Tibial nerve (tissue), 4 donors: ENCODE measurements around the gene MFAP3L.

Experiments used
- EP300 ChIP-seq, 2 donors: sonication (generic); formaldehyde crosslinking; IDR thresholded peaks; one replicate each; pipeline ENCODE4 v1.6.1; 2017; ENCODE audit warnings: antibody characterized with exemption in 2 of 2, mild to moderate bottlenecking in 1 of 2
- POLR2A ChIP-seq, 2 donors: fragments of 450-650 bp; IDR thresholded peaks; one replicate each; pipeline ENCODE4 v1.6.1; 2017; ENCODE audit warnings: antibody characterized with exemption in 2 of 2, mild to moderate bottlenecking in 2 of 2, moderate library complexity in 2 of 2
- TF ChIP-seq, protein P1 (sequence below), 5 experiments: fragments of 200-600 bp in 3 of 5; fragments of 450-650 bp in 2 of 5; sonication (generic) in 3 of 5; IDR thresholded peaks; one replicate each; pipeline ENCODE4 v1.5.1; 2016 to 2019; ENCODE audit warnings: antibody characterized with exemption in 5 of 5, mild to moderate bottlenecking in 3 of 5, moderate library complexity in 2 of 5

DNA sequence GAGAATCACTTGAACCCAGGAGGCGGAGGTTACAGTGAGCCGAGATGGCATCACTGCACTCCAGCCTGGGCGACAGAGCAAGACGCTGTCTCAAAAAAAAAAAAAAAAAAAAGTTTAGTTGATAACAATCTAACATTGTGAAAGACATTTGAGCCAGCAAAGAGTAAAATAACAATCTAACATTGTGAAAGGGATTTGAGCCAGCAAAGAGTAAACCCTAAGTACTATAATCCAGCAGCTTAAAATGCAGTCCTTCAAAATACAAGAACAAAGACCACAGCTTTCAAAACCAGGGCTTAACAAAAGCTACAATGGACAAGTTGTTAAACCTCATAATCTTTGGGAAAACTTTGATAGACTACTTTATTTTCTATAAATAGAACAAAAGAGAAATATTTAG, 16.9 kb downstream of the MFAP3L start:
- TF ChIP-seq, protein P1, sequence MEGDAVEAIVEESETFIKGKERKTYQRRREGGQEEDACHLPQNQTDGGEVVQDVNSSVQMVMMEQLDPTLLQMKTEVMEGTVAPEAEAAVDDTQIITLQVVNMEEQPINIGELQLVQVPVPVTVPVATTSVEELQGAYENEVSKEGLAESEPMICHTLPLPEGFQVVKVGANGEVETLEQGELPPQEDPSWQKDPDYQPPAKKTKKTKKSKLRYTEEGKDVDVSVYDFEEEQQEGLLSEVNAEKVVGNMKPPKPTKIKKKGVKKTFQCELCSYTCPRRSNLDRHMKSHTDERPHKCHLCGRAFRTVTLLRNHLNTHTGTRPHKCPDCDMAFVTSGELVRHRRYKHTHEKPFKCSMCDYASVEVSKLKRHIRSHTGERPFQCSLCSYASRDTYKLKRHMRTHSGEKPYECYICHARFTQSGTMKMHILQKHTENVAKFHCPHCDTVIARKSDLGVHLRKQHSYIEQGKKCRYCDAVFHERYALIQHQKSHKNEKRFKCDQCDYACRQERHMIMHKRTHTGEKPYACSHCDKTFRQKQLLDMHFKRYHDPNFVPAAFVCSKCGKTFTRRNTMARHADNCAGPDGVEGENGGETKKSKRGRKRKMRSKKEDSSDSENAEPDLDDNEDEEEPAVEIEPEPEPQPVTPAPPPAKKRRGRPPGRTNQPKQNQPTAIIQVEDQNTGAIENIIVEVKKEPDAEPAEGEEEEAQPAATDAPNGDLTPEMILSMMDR (IDR thresholded peaks at IDR 0.05) = no peak
- TF ChIP-seq EP300 (IDR thresholded peaks at IDR 0.05) (no peak), POLR2A (IDR thresholded peaks at IDR 0.05) (no peak)
